HepG2 (cell line): ENCODE measurements around the gene COL27A1. TPM values are rescaled to one million over a fixed set of nuclear protein-coding genes. Genes with fewer than 3 reads are reported as not detected.
A peak's percentile ranks its signal among the peaks of the same experiment; 100 is the strongest.

Source experiments
- ATAC-seq: fragments of 200-7000 bp; cut with Tn5 transposase; 3 replicates; pipeline ENCODE4 v1.9.1; 2020; ENCODE audit warnings: mild to moderate bottlenecking, moderate library complexity
- BruUV-seq: library from RNA; stranded (reverse); fragments of 400-500 nt; replicated peaks from 2 replicates; lab custom pipeline; 2021; lab: Mats Ljungman, UMichigan
- CTCF ChIA-PET: fragments of 300-600 bp; formaldehyde crosslinking; extraction: SDS; loops from one replicate; lab custom pipeline; 2021; ENCODE audit warnings: low total read pairs, inconsistent platforms, low intra/inter-chr PET ratio; lab: Yijun Ruan, JAX
- POLR2A ChIA-PET: fragments of 350-600 bp; sonication (Branson Sonifier 250); formaldehyde crosslinking; loops from one replicate; lab custom pipeline; 2020; ENCODE audit warnings: antibody characterized with exemption, inconsistent platforms; lab: Yijun Ruan, JAX
- DNase-seq: peaks from one replicate; pipeline ENCODE4 v3.0.0-alpha.2; 2015; ENCODE audit warnings: low spot score
- FAIRE-seq: peaks from 3 replicates; lab custom pipeline; 2011; peaks lifted over from hg19 to GRCh38; lab: Jason Lieb, UNC
- H2AFZ ChIP-seq: one replicate; pipeline ENCODE4 v1.6.1; 2011; ENCODE audit warnings: low read length, inconsistent platforms
- H3K27ac ChIP-seq: fragments of 300-600 bp; 3 replicates; pipeline ENCODE4 v1.8.0; 2011; ENCODE audit warnings: mixed run types, mild to moderate bottlenecking, mixed read lengths, low read length, inconsistent platforms; ENCODE audit not compliant: insufficient read depth; ENCODE audit errors: extremely low read length
- H3K27me3 ChIP-seq, 2 experiments: fragments of 200-600 bp in 1 of 2; 2 replicates in 1 of 2; 3 replicates in 1 of 2; pipeline versions ENCODE4 v1.6.0 to v1.8.0; 2011; ENCODE audit warnings: low read length in 2 of 2, mild to moderate bottlenecking in 2 of 2, moderate library complexity in 2 of 2, inconsistent platforms in 1 of 2; ENCODE audit not compliant: insufficient read depth in 2 of 2, control insufficient read depth in 1 of 2
- H3K36me3 ChIP-seq, 2 experiments: fragments of 200-600 bp in 1 of 2; replicated peaks in 1 of 2; 2 replicates in 1 of 2; 3 replicates in 1 of 2; pipeline versions ENCODE4 v1.5.1 to v1.8.0; 2011; ENCODE audit warnings: low read length in 2 of 2, inconsistent platforms in 1 of 2; ENCODE audit not compliant: insufficient read depth in 2 of 2, control insufficient read depth in 1 of 2
- H3K4me1 ChIP-seq: 2 replicates; pipeline ENCODE4 v1.5.1; 2012; ENCODE audit warnings: low read length, inconsistent platforms; ENCODE audit not compliant: insufficient read depth
- H3K4me2 ChIP-seq: 2 replicates; pipeline ENCODE4 v1.6.0; 2011; ENCODE audit warnings: low read depth, low read length, inconsistent platforms
- H3K4me3 ChIP-seq, 3 experiments: fragments of 200-600 bp in 1 of 3; sonication (generic), shearing (Covaris generic) in 1 of 3; replicated peaks in 1 of 3; 2 replicates each; pipeline ENCODE4 v1.5.1; 2011 to 2016; ENCODE audit warnings: low read length in 3 of 3, inconsistent platforms in 2 of 3, low read depth in 2 of 3, mild to moderate bottlenecking in 2 of 3, control low read depth in 1 of 3, mixed read lengths in 1 of 3; ENCODE audit not compliant: insufficient read depth in 1 of 3
- H3K79me2 ChIP-seq: one replicate; pipeline ENCODE4 v1.6.1; 2011; ENCODE audit warnings: low read length, inconsistent platforms; ENCODE audit not compliant: insufficient read depth
- H3K9ac ChIP-seq: 2 replicates; pipeline ENCODE4 v1.6.0; 2011; ENCODE audit warnings: mild to moderate bottlenecking, low read depth, low read length, inconsistent platforms; ENCODE audit not compliant: insufficient read depth
- H3K9me3 ChIP-seq: 2 replicates; pipeline ENCODE4 v1.5.1; 2012; ENCODE audit warnings: mild to moderate bottlenecking, low read length
- H4K20me1 ChIP-seq: 2 replicates; pipeline ENCODE4 v1.6.0; 2011; ENCODE audit warnings: inconsistent platforms, mild to moderate bottlenecking, low read length, moderate library complexity; ENCODE audit not compliant: insufficient read depth
- ATAD3A ChIP-seq: sonication (generic); formaldehyde crosslinking; IDR thresholded peaks from 2 replicates; pipeline ENCODE4 v1.4.0; 2020; ENCODE audit warnings: missing genetic modification reagents
- HDAC6 ChIP-seq: fragments of 200-600 bp; sonication (generic); IDR thresholded peaks from 2 replicates; pipeline ENCODE4 v1.7.0; 2017; ENCODE audit warnings: mild to moderate bottlenecking, antibody characterized with exemption, low read length, low read depth
- TBP ChIP-seq: sonication (generic); formaldehyde crosslinking; IDR thresholded peaks from 2 replicates; pipeline ENCODE4 v1.5.0; 2020; ENCODE audit warnings: missing genetic modification reagents
- TBX2 ChIP-seq: sonication (generic); formaldehyde crosslinking; IDR thresholded peaks from 2 replicates; pipeline ENCODE4 v1.5.0; 2020; ENCODE audit warnings: missing genetic modification reagents, mild to moderate bottlenecking, borderline replicate concordance
- ZNF782 ChIP-seq: sonication (generic); formaldehyde crosslinking; IDR thresholded peaks from 2 replicates; pipeline ENCODE4 v1.4.0; 2020; ENCODE audit warnings: missing genetic modification reagents, mild to moderate bottlenecking, borderline replicate concordance
- WGBS: methylation state at CpG from one replicate; pipeline ENCODE4 v1.1.6; 2017; ENCODE audit warnings: low lambda C conversion rate; 5-methylcytosine and 5-hydroxymethylcytosine counted together
- in situ Hi-C: cut with HindIII; loops from 2 replicates; pipeline ENCODE4 v1.10.0; 2017; ENCODE audit warnings: low pct_unique_long_range_greater_than_20kb; ENCODE audit not compliant: extremely low pct_ligation_motif_present
- intact Hi-C: fragments of 100-400 bp; cut with micrococcal nuclease; formaldehyde crosslinking; loops from one replicate; pipeline ENCODE4 v1.10.0; 2022; ENCODE audit not compliant: unreplicated experiment
- polyA plus RNA-seq, 8 experiments: library from polyadenylated mRNA; depleted of rRNA in 3 of 8; stranded (reverse) in 7 of 8; unstranded in 1 of 8; fragments of >200 nt; fragmentation: Illumina TruSeq in 4 of 8; extraction: Trizol in 4 of 8; gene quantifications; 2 replicates each; pipeline versions ENCODE4 v1.2.1 to v1.2.3, GENCODE V29; 2011 to 2016; ENCODE audit warnings: low read depth in 4 of 8, missing spikeins in 1 of 8, mixed read lengths in 1 of 8; ENCODE audit not compliant: insufficient read depth in 1 of 8
- total RNA-seq, 5 experiments: library from RNA; depleted of rRNA; stranded (reverse); fragments of >200 nt; fragmentation: Illumina TruSeq; extraction: Trizol; gene quantifications; 2 replicates each; pipeline ENCODE4 v1.2.3, GENCODE V29; 2016; ENCODE audit warnings: low read depth in 1 of 5
- TF ChIP-seq, protein P1 (sequence below): sonication (generic); formaldehyde crosslinking; IDR thresholded peaks from 2 replicates; pipeline ENCODE4 v1.5.0; 2020; ENCODE audit warnings: mild to moderate bottlenecking, missing genetic modification reagents, borderline replicate concordance
- TF ChIP-seq, protein P2 (sequence below): sonication (generic); formaldehyde crosslinking; IDR thresholded peaks from 2 replicates; pipeline ENCODE4 v1.5.1; 2020; ENCODE audit warnings: missing genetic modification reagents, mild to moderate bottlenecking, borderline replicate concordance
- TF ChIP-seq, protein P3 (sequence below): sonication (generic); formaldehyde crosslinking; IDR thresholded peaks from 2 replicates; pipeline ENCODE4 v1.8.0; 2022; ENCODE audit warnings: missing genetic modification reagents, mild to moderate bottlenecking, moderate library complexity, borderline replicate concordance
- TF ChIP-seq, protein P4 (sequence below): sonication (generic); formaldehyde crosslinking; IDR thresholded peaks from 2 replicates; pipeline ENCODE4 v1.8.1; 2023; ENCODE audit warnings: missing genetic modification reagents, inconsistent platforms, borderline replicate concordance

COL27A1 gene
- total and polyA plus RNA-seq, 2 of the 13 experiments (the other 11 are each of a cell fraction or from before 2014, with no cell fraction given): 71.3 to 89.1 TPM

DNA sequence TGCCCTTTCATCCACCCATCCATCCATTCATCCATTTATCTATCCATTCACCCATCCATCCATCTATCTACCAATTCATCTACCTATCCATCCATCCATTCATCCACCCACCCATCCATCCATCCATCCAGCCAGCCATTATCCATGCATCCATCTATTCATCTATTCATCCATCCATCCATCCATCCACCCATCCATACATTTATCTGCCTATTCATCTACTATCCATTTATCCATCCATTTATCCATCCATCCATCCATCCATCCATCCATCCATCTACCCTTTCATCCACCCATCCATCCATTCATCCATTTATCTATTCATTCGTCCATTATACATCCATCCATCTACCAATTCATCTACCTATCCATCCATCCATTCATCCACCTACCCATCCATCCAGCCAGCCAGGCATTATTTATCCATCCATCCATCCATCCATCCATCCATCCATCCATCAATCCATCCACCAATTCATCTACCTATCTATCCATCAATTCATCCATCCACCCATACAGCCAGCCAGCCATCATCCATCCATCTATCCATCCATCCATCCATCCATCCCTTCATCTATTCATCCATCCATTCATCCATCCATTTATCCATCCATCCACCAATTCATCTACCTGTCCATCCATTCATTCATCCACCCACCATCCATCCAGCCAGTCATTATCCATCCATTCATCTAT lies 10.2 kb downstream of the COL27A1 start:
- no peak overlapping the region for H3K4me2 ChIP-seq
- ChIA-PET CTCF (no interaction called here), POLR2A (interaction anchor here (13.2 kb wide), 1 partner anchor 8 kb away, joined by 252 read pairs; no protein-coding TSS in a partner anchor)
- no peaks in the 10 kb centered on the region for H3K27me3 ChIP-seq
- H3K36me3 ChIP-seq: peaks cover 39 to 76% of the 10 kb centered on the region in 2 experiments
- H4K20me1 ChIP-seq: peaks cover 34% of the 10 kb centered on the region
- BruUV-seq: no TSS peak
- H3K9me3 ChIP-seq: no peaks in the 10 kb centered on the region
- H3K79me2 ChIP-seq: peaks cover 64% of the 10 kb centered on the region
- TF ChIP-seq, protein P1, sequence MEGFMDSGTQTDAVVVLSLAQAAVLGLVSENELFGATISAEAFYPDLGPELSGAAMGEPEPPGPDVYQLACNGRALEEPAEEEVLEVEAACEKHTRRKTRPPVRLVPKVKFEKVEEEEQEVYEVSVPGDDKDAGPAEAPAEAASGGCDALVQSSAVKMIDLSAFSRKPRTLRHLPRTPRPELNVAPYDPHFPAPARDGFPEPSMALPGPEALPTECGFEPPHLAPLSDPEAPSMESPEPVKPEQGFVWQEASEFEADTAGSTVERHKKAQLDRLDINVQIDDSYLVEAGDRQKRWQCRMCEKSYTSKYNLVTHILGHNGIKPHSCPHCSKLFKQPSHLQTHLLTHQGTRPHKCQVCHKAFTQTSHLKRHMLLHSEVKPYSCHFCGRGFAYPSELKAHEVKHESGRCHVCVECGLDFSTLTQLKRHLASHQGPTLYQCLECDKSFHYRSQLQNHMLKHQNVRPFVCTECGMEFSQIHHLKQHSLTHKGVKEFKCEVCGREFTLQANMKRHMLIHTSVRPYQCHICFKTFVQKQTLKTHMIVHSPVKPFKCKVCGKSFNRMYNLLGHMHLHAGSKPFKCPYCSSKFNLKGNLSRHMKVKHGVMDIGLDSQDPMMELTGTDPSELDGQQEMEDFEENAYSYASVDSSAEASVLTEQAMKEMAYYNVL (CRISPR knock-in tag): peak; percentile 18; the same call in 1 of the 2 replicates
- TF ChIP-seq, protein P2, sequence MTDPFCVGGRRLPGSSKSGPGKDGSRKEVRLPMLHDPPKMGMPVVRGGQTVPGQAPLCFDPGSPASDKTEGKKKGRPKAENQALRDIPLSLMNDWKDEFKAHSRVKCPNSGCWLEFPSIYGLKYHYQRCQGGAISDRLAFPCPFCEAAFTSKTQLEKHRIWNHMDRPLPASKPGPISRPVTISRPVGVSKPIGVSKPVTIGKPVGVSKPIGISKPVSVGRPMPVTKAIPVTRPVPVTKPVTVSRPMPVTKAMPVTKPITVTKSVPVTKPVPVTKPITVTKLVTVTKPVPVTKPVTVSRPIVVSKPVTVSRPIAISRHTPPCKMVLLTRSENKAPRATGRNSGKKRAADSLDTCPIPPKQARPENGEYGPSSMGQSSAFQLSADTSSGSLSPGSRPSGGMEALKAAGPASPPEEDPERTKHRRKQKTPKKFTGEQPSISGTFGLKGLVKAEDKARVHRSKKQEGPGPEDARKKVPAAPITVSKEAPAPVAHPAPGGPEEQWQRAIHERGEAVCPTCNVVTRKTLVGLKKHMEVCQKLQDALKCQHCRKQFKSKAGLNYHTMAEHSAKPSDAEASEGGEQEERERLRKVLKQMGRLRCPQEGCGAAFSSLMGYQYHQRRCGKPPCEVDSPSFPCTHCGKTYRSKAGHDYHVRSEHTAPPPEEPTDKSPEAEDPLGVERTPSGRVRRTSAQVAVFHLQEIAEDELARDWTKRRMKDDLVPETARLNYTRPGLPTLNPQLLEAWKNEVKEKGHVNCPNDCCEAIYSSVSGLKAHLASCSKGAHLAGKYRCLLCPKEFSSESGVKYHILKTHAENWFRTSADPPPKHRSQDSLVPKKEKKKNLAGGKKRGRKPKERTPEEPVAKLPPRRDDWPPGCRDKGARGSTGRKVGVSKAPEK: no peak
- TF ChIP-seq TBP (CRISPR knock-in tag) (no peak), TBX2 (CRISPR knock-in tag) (no peak), HDAC6 (no peak), ZNF782 (CRISPR knock-in tag) (no peak), ATAD3A (CRISPR knock-in tag) (no peak)
- TF ChIP-seq, protein P3, sequence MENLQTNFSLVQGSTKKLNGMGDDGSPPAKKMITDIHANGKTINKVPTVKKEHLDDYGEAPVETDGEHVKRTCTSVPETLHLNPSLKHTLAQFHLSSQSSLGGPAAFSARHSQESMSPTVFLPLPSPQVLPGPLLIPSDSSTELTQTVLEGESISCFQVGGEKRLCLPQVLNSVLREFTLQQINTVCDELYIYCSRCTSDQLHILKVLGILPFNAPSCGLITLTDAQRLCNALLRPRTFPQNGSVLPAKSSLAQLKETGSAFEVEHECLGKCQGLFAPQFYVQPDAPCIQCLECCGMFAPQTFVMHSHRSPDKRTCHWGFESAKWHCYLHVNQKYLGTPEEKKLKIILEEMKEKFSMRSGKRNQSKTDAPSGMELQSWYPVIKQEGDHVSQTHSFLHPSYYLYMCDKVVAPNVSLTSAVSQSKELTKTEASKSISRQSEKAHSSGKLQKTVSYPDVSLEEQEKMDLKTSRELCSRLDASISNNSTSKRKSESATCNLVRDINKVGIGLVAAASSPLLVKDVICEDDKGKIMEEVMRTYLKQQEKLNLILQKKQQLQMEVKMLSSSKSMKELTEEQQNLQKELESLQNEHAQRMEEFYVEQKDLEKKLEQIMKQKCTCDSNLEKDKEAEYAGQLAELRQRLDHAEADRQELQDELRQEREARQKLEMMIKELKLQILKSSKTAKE (CRISPR knock-in tag): no peak
- TF ChIP-seq, protein P4, sequence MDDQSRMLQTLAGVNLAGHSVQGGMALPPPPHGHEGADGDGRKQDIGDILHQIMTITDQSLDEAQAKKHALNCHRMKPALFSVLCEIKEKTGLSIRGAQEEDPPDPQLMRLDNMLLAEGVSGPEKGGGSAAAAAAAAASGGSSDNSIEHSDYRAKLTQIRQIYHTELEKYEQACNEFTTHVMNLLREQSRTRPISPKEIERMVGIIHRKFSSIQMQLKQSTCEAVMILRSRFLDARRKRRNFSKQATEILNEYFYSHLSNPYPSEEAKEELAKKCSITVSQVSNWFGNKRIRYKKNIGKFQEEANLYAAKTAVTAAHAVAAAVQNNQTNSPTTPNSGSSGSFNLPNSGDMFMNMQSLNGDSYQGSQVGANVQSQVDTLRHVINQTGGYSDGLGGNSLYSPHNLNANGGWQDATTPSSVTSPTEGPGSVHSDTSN (CRISPR knock-in tag): no peak
- H3K4me3 ChIP-seq: no peak overlapping the region
- H3K4me1 ChIP-seq: peaks cover 40% of the 10 kb centered on the region
- H3K27ac ChIP-seq: no peak overlapping the region
- intact Hi-C loops: no loop called here
- 95% methylated on average over 1 of the region's 1 CpG for WGBS
- ATAC-seq (no peak), DNase-seq (no peak), FAIRE-seq (no peak)
- no peak overlapping the region for H2AFZ ChIP-seq
- H3K9ac ChIP-seq: no peak overlapping the region
- in situ Hi-C loops: no loop called here
